ENCODE results near the gene ENO2. TPM values are rescaled to one million over a fixed set of nuclear protein-coding genes. Genes with fewer than 3 reads are reported as not detected.

ENO2 gene
- total RNA-seq, 1 experiment from 2014 or later = 1.8 TPM

GRCh38 chr12:6952863-6953441 is 38.6 kb downstream of the ENO2 start:
- Histone ChIP-seq H3K27me3 (peaks cover 5% of the 10 kb centered on the region; the same call in 1 of the 2 replicates), H3K27ac (peak overlapping the region; percentile 28; the same call in 1 of the 2 replicates), H3K4me1 (peaks cover 6% of the 10 kb centered on the region), H3K36me3 (no peaks in the 10 kb centered on the region), H3K4me3 (peak overlapping the region; percentile 38; the same call in 1 of the 2 replicates), H3K9me3 (replicated peaks) (no peaks in the 10 kb centered on the region)
- no peak for DNase-seq

GRCh38 chr12:6953442-6954315 is 39.3 kb downstream of the ENO2 start:
- Histone ChIP-seq H3K9me3 (replicated peaks) (no peaks in the 10 kb centered on the region), H3K4me1 (peaks cover 6% of the 10 kb centered on the region), H3K27me3 (peaks cover 5% of the 10 kb centered on the region; the same call in 1 of the 2 replicates), H3K36me3 (no peaks in the 10 kb centered on the region), H3K4me3 (peak overlapping the region; percentile 38), H3K27ac (peak overlapping the region; percentile 28; the same call in 1 of the 2 replicates)
- peak; percentile 57 to 75 for DNase-seq

GRCh38 chr12:6954316-6955107 is 40.1 kb downstream of the ENO2 start:
- Histone ChIP-seq H3K27ac (no peak overlapping the region), H3K4me1 (peaks cover 6% of the 10 kb centered on the region), H3K27me3 (peaks cover 5% of the 10 kb centered on the region; the same call in 1 of the 2 replicates), H3K36me3 (no peaks in the 10 kb centered on the region), H3K4me3 (no peak overlapping the region), H3K9me3 (replicated peaks) (no peaks in the 10 kb centered on the region)
- DNase-seq = no peak

GRCh38 chr12:6955108-6956020 is 41.0 kb downstream of the ENO2 start:
- peaks cover 5% of the 10 kb centered on the region; the same call in 1 of the 2 replicates for H3K27me3 ChIP-seq
- no peak for DNase-seq
- H3K9me3 ChIP-seq (replicated peaks) = no peaks in the 10 kb centered on the region
- peaks cover 6% of the 10 kb centered on the region for H3K4me1 ChIP-seq
- H3K4me3 ChIP-seq = no peak overlapping the region
- no peak overlapping the region for H3K27ac ChIP-seq
- no peaks in the 10 kb centered on the region for H3K36me3 ChIP-seq

- H3K27ac ChIP-seq = no peak overlapping the region
- H3K4me3 ChIP-seq = no peak overlapping the region
- no peak for DNase-seq
- H3K27me3 ChIP-seq = peaks cover 5% of the 10 kb centered on the region; the same call in 1 of the 2 replicates
- H3K9me3 ChIP-seq (replicated peaks) = no peaks in the 10 kb centered on the region
- peaks cover 10% of the 10 kb centered on the region for H3K4me1 ChIP-seq
- no peaks in the 10 kb centered on the region for H3K36me3 ChIP-seq
Measured at GRCh38 chr12:6956021-6956727, 41.8 kb downstream of the ENO2 start.

- no peak overlapping the region for H3K27ac ChIP-seq
- DNase-seq = no peak
Measured at GRCh38 chr12:6957151-6957701, 42.8 kb downstream of the ENO2 start.

GRCh38 chr12:6957741-6958608 is 43.6 kb downstream of the ENO2 start:
- no peaks in the 10 kb centered on the region for H3K36me3 ChIP-seq
- H3K4me3 ChIP-seq = no peak overlapping the region
- DNase-seq = no peak
- H3K4me1 ChIP-seq = peaks cover 14% of the 10 kb centered on the region
- peaks cover 5% of the 10 kb centered on the region; the same call in 1 of the 2 replicates for H3K27me3 ChIP-seq
- no peaks in the 10 kb centered on the region for H3K9me3 ChIP-seq (replicated peaks)
- H3K27ac ChIP-seq = no peak overlapping the region

More at GRCh38 chr12:6957151-6957701, 42.8 kb downstream of the ENO2 start:
- H3K4me1 ChIP-seq = peaks cover 12% of the 10 kb centered on the region
- no peaks in the 10 kb centered on the region for H3K36me3 ChIP-seq
- no peaks in the 10 kb centered on the region for H3K9me3 ChIP-seq (replicated peaks)
- H3K4me3 ChIP-seq = no peak overlapping the region
- H3K27me3 ChIP-seq = peaks cover 5% of the 10 kb centered on the region; the same call in 1 of the 2 replicates

- DNase-seq = no peak
- no peaks in the 10 kb centered on the region for H3K9me3 ChIP-seq (replicated peaks)
- H3K4me3 ChIP-seq = no peak overlapping the region
- no peak overlapping the region for H3K27ac ChIP-seq
- no peaks in the 10 kb centered on the region for H3K36me3 ChIP-seq
- peaks cover 5% of the 10 kb centered on the region; the same call in 1 of the 2 replicates for H3K27me3 ChIP-seq
- H3K4me1 ChIP-seq = peaks cover 11% of the 10 kb centered on the region; the same call in 1 of the 2 replicates
Measured at GRCh38 chr12:6958609-6959057, 44.3 kb downstream of the ENO2 start.

- H3K9me3 ChIP-seq (replicated peaks) = no peaks in the 10 kb centered on the region
- H3K4me1 ChIP-seq = peaks cover 11% of the 10 kb centered on the region; the same call in 1 of the 2 replicates
- H3K36me3 ChIP-seq = no peaks in the 10 kb centered on the region
- H3K4me3 ChIP-seq = no peak overlapping the region
- no peak for DNase-seq
- peaks cover 5% of the 10 kb centered on the region; the same call in 1 of the 2 replicates for H3K27me3 ChIP-seq
- no peak overlapping the region for H3K27ac ChIP-seq
Measured at GRCh38 chr12:6959058-6959804, 44.9 kb downstream of the ENO2 start.

GRCh38 chr12:6959805-6960592 is 45.6 kb downstream of the ENO2 start:
- Histone ChIP-seq H3K9me3 (replicated peaks) (no peaks in the 10 kb centered on the region), H3K27ac (no peak overlapping the region), H3K4me3 (no peak overlapping the region), H3K4me1 (peaks cover 11% of the 10 kb centered on the region; the same call in 1 of the 2 replicates), H3K27me3 (peaks cover 5% of the 10 kb centered on the region; the same call in 1 of the 2 replicates), H3K36me3 (peaks cover 6% of the 10 kb centered on the region)
- no peak for DNase-seq

Measured in SJCRH30 (cell line).